DMS153 treated with DMSO at 0.1 percent for 48 hours (cell line): ENCODE results near the gene PRKG1.
"Not testable (repeated sequence)": the region's sequence is repeated elsewhere in the genome, so short reads cannot be mapped to it uniquely, and the experiment has no call there.

ENCODE experiments used
- DNase-seq: peaks from one replicate; lab custom pipeline; 2025; ENCODE audit not compliant: unreplicated experiment; lab: John Stamatoyannopoulos, UW

The PRKG1 gene

GRCh38 chr10:51679841-51680240 lies 605.6 kb downstream of the PRKG1 start:
- DNase-seq, result no peak

- DNase-seq, result no peak
Measured at GRCh38 chr10:51683031-51683691, 608.9 kb downstream of the PRKG1 start.

- no peak for DNase-seq
Measured at GRCh38 chr10:51685768-51686167, 611.5 kb downstream of the PRKG1 start.

- no peak for DNase-seq
Measured at GRCh38 chr10:51687296-51687695, 613.0 kb downstream of the PRKG1 start.

- DNase-seq, result not testable (repeated sequence)
Measured at GRCh38 chr10:51688826-51689225, 614.5 kb downstream of the PRKG1 start.

- DNase-seq, result no peak
Measured at GRCh38 chr10:51689536-51689935, 615.2 kb downstream of the PRKG1 start.

GRCh38 chr10:51691135-51691534 lies 616.8 kb downstream of the PRKG1 start:
- no peak for DNase-seq

- no peak for DNase-seq
Measured at GRCh38 chr10:51694086-51694768, 619.9 kb downstream of the PRKG1 start.

- DNase-seq, result no peak
Measured at GRCh38 chr10:51696251-51696650, 622.0 kb downstream of the PRKG1 start.

- DNase-seq, result no peak
Measured at GRCh38 chr10:51698473-51699063, 624.3 kb downstream of the PRKG1 start.

- no peak for DNase-seq
Measured at GRCh38 chr10:51699145-51699474, 624.8 kb downstream of the PRKG1 start.

- DNase-seq, result peak; percentile 84
Measured at GRCh38 chr10:51699475-51700227, 625.4 kb downstream of the PRKG1 start, which contains the start of gene CSTF2T. Gene CSTF2T (minus strand): TSS chr10:51699595. CDS start chr10:51699549, 46 bp downstream.

- no peak for DNase-seq
Measured at GRCh38 chr10:51700228-51700817, 626.0 kb downstream of the PRKG1 start.

GRCh38 chr10:51705774-51706173 lies 631.5 kb downstream of the PRKG1 start:
- DNase-seq, result no peak

- no peak for DNase-seq
Measured at GRCh38 chr10:51706225-51706624, 631.9 kb downstream of the PRKG1 start.

GRCh38 chr10:51707392-51707791 lies 633.1 kb downstream of the PRKG1 start:
- no peak for DNase-seq

GRCh38 chr10:51707821-51708424 lies 633.6 kb downstream of the PRKG1 start:
- DNase-seq, result no peak

- no peak for DNase-seq
Measured at GRCh38 chr10:51708609-51709008, 634.3 kb downstream of the PRKG1 start.

GRCh38 chr10:51709324-51709972 lies 635.2 kb downstream of the PRKG1 start:
- DNase-seq, result no peak

GRCh38 chr10:51711519-51711891 lies 637.2 kb downstream of the PRKG1 start:
- DNase-seq, result no peak
